MCF 10A (cell line): Measurements from ENCODE around the gene FNIP1. TPM values are rescaled to one million over a fixed set of nuclear protein-coding genes. Genes with fewer than 3 reads are reported as not detected.

Experiments used
- BruUV-seq: library from RNA; stranded (reverse); fragments of 400-500 nt; replicated peaks from 2 replicates; lab custom pipeline; 2021; lab: Mats Ljungman, UMichigan
- CTCF ChIA-PET: fragments of 300-600 bp; sonication (Branson Sonifier 250); formaldehyde crosslinking; extraction: SDS; loops from one replicate; lab custom pipeline; 2021; ENCODE audit warnings: antibody characterized with exemption, inconsistent platforms; lab: Yijun Ruan, JAX
- POLR2A ChIA-PET: fragments of 300-600, 350-650 bp; sonication (Branson Sonifier 250); formaldehyde crosslinking; extraction: SDS; loops from one replicate; lab custom pipeline; 2020; ENCODE audit warnings: antibody characterized with exemption, inconsistent platforms; lab: Yijun Ruan, JAX
- DNase-seq: peaks from one replicate; pipeline ENCODE4 v3.0.0-alpha.2; 2018; ENCODE audit not compliant: unreplicated experiment
- H3K27ac Mint-ChIP-seq: one replicate; pipeline ENCODE4 v1.8.0; 2022; ENCODE audit warnings: mild to moderate bottlenecking, low read depth, mixed read lengths; ENCODE audit not compliant: unreplicated experiment
- H3K27me3 Mint-ChIP-seq: one replicate; pipeline ENCODE4 v1.8.0; 2022; ENCODE audit warnings: mixed read lengths; ENCODE audit not compliant: insufficient read depth, unreplicated experiment
- H3K36me3 Mint-ChIP-seq: one replicate; pipeline ENCODE4 v1.8.0; 2022; ENCODE audit warnings: mild to moderate bottlenecking, moderate library complexity, mixed read lengths; ENCODE audit not compliant: insufficient read depth, unreplicated experiment
- H3K4me1 Mint-ChIP-seq: one replicate; pipeline ENCODE4 v1.8.0; 2022; ENCODE audit warnings: mixed read lengths; ENCODE audit not compliant: insufficient read depth, unreplicated experiment
- H3K4me3 Mint-ChIP-seq: one replicate; pipeline ENCODE4 v1.8.0; 2022; ENCODE audit warnings: mild to moderate bottlenecking, moderate library complexity, mixed read lengths; ENCODE audit not compliant: unreplicated experiment
- H3K9me3 Mint-ChIP-seq: one replicate; pipeline ENCODE4 v1.8.0; 2022; ENCODE audit warnings: mixed read lengths; ENCODE audit not compliant: unreplicated experiment
- intact Hi-C: fragments of 100-400 bp; cut with micrococcal nuclease; formaldehyde crosslinking; loops from 2 replicates; pipeline ENCODE4 v1.14.1; 2022
- total RNA-seq: library from RNA; stranded (reverse); gene quantifications from 2 replicates; pipeline ENCODE4 v1.2.3, GENCODE V29; 2022
- TF ChIP-seq, protein P1 (sequence below): fragments of 200-600 bp; IDR thresholded peaks from one replicate; pipeline ENCODE4 v1.8.0; 2022; ENCODE audit warnings: antibody characterized with exemption, mild to moderate bottlenecking; ENCODE audit not compliant: unreplicated experiment

Gene FNIP1
- total RNA-seq, 1 experiment from 2014 or later: 36.3 TPM

GRCh38 chr5:131786900-131787692, 9.7 kb downstream of the FNIP1 start:
- peaks cover 24% of the 10 kb centered on the region for H3K4me1 Mint-ChIP-seq
- TF ChIP-seq, protein P1, sequence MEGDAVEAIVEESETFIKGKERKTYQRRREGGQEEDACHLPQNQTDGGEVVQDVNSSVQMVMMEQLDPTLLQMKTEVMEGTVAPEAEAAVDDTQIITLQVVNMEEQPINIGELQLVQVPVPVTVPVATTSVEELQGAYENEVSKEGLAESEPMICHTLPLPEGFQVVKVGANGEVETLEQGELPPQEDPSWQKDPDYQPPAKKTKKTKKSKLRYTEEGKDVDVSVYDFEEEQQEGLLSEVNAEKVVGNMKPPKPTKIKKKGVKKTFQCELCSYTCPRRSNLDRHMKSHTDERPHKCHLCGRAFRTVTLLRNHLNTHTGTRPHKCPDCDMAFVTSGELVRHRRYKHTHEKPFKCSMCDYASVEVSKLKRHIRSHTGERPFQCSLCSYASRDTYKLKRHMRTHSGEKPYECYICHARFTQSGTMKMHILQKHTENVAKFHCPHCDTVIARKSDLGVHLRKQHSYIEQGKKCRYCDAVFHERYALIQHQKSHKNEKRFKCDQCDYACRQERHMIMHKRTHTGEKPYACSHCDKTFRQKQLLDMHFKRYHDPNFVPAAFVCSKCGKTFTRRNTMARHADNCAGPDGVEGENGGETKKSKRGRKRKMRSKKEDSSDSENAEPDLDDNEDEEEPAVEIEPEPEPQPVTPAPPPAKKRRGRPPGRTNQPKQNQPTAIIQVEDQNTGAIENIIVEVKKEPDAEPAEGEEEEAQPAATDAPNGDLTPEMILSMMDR: no peak
- BruUV-seq: no TSS peak
- no peaks in the 10 kb centered on the region for H3K27me3 Mint-ChIP-seq
- no peak for DNase-seq
- ChIA-PET POLR2A (interaction anchor here (0.9 to 3.2 kb wide), 3 partner anchors 10 to 17 kb away, joined by 3 to 22 read pairs (median 3); partner anchors contain the start of gene FNIP1), CTCF (interaction anchor here (0.6 kb wide), 1 partner anchor 132 kb away, joined by 5 read pairs; no protein-coding TSS in a partner anchor)
- intact Hi-C loops: no loop called here
- H3K27ac Mint-ChIP-seq: no peak overlapping the region
- H3K9me3 Mint-ChIP-seq: no peaks in the 10 kb centered on the region
- H3K36me3 Mint-ChIP-seq: peaks cover 3% of the 10 kb centered on the region
- no peak overlapping the region for H3K4me3 Mint-ChIP-seq

DNA sequence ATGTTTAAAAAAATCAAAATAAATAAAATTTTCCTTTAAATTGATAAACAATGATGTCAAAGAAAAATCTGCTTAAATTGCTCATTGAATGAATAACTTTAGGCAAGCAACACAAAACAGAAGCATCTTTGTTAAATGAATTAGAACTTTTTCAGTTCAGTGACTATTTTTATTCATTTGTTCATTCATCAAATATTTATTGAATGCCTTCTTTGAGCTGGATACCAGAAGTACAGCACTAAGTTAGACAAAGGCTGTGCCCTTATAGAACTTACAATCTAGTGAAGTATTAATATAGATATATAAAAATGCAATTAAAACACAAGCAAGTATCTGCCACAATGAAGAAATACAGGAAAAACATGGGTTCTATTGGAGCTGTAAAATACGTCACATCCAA, 10.8 kb downstream of the FNIP1 start:
- TF ChIP-seq, protein P1: no peak
- DNase-seq: no peak
- Mint-ChIP-seq H3K4me3 (no peak overlapping the region), H3K9me3 (no peaks in the 10 kb centered on the region), H3K36me3 (no peaks in the 10 kb centered on the region), H3K27ac (no peak overlapping the region), H3K4me1 (peaks cover 24% of the 10 kb centered on the region), H3K27me3 (no peaks in the 10 kb centered on the region)
- BruUV-seq: no TSS peak
- CTCF ChIA-PET: interaction anchor here (0.6 kb wide), 1 partner anchor 1996 kb away, joined by 3 read pairs; no protein-coding TSS in a partner anchor
- intact Hi-C loops: no loop called here
- POLR2A ChIA-PET: interaction anchor here (0.9 to 3.2 kb wide), 2 partner anchors 11 to 18 kb away, joined by 4 to 22 read pairs; partner anchors contain the start of gene FNIP1

GRCh38 chr5:131783874-131784273, 12.9 kb downstream of the FNIP1 start:
- TF ChIP-seq, protein P1: no peak
- intact Hi-C loops: no loop called here
- H3K27me3 Mint-ChIP-seq: no peaks in the 10 kb centered on the region
- peak overlapping the region; percentile 50 for H3K27ac Mint-ChIP-seq
- ChIA-PET POLR2A (interaction anchor here (1.0 to 1.8 kb wide), 2 partner anchors 11 to 14 kb away, joined by 4 to 5 read pairs; no protein-coding TSS in a partner anchor), CTCF (no interaction called here)
- BruUV-seq: no TSS peak
- H3K4me1 Mint-ChIP-seq: peaks cover 12% of the 10 kb centered on the region
- H3K4me3 Mint-ChIP-seq: no peak overlapping the region
- H3K9me3 Mint-ChIP-seq: no peaks in the 10 kb centered on the region
- H3K36me3 Mint-ChIP-seq: no peaks in the 10 kb centered on the region
- no peak for DNase-seq

DNA sequence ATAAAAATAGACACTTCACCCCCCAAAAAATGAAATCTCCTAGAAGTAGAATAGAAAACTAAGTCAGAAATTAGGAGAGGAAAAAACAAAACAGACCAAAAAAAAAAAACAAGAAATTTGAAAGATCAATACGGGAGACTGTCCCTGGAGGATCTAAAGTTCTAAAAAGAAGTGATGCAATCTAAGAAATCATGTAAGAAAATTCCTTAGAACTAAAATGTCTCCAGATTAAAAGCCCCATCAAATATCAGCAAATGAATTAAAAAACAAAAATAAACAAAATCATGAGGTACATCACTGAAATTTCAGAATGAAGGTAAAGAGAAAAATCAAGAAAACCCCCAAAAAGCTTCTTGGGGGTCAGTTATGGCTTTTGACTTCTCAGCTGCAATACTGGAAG, 13.5 kb downstream of the FNIP1 start:
- Mint-ChIP-seq H3K4me1 (peaks cover 12% of the 10 kb centered on the region), H3K36me3 (no peaks in the 10 kb centered on the region), H3K4me3 (no peak overlapping the region), H3K9me3 (no peaks in the 10 kb centered on the region), H3K27ac (peak overlapping the region; percentile 50), H3K27me3 (no peaks in the 10 kb centered on the region)
- ChIA-PET CTCF (interaction anchor here (0.7 to 1.2 kb wide), 2 partner anchors 9 to 777 kb away, joined by 3 read pairs; no protein-coding TSS in a partner anchor), POLR2A (interaction anchor here (1.8 kb wide), 1 partner anchor 14 kb away, joined by 5 read pairs; no protein-coding TSS in a partner anchor)
- no peak for DNase-seq
- TF ChIP-seq, protein P1: no peak
- BruUV-seq: no TSS peak
- intact Hi-C loops: no loop called here
